RWPE1 (cell line): Measurements from ENCODE around the gene CAPS.

Experiments used
- CTCF ChIA-PET: fragments of 350-600 bp; sonication (Branson Sonifier 250); formaldehyde crosslinking; extraction: SDS; loops from one replicate; lab custom pipeline; 2021; lab: Yijun Ruan, JAX
- POLR2A ChIA-PET: fragments of 400-600 bp; formaldehyde crosslinking; extraction: SDS; loops from one replicate; lab custom pipeline; 2020; ENCODE audit warnings: antibody characterized with exemption; ENCODE audit not compliant: low non-redundant PET; lab: Yijun Ruan, JAX
- DNase-seq: peaks from one replicate; pipeline ENCODE4 v3.0.0; 2012; ENCODE audit warnings: low spot score
- H3K27ac ChIP-seq: fragments of 450-650 bp; 2 replicates; pipeline ENCODE4 v1.5.1; 2017
- CTCF ChIP-seq: fragments of 450-650 bp; conservative IDR thresholded peaks from 2 replicates; pipeline ENCODE4 v1.5.1; 2017; ENCODE audit warnings: low read depth, mild to moderate bottlenecking

CAPS gene

GRCh38 chr19:5929625-5930024 lies 15.6 kb downstream of the CAPS start:
- no peak for TF ChIP-seq CTCF
- CTCF ChIA-PET = no interaction called here
- DNase-seq = no peak
- POLR2A ChIA-PET = no interaction called here
- H3K27ac ChIP-seq = peak overlapping the region; percentile 24; the same call in 1 of the 2 replicates

GRCh38 chr19:5931251-5931650 lies 17.2 kb downstream of the CAPS start:
- DNase-seq = no peak
- no peak for TF ChIP-seq CTCF
- H3K27ac ChIP-seq = no peak overlapping the region
- CTCF ChIA-PET = no interaction called here
- POLR2A ChIA-PET = no interaction called here

- TF ChIP-seq CTCF = no peak
- ChIA-PET CTCF (interaction anchor here (0.6 kb wide), 1 partner anchor 348 kb away, joined by 3 read pairs; no protein-coding TSS in a partner anchor), POLR2A (no interaction called here)
- no peak for DNase-seq
- no peak overlapping the region; the same call in 1 of the 2 replicates for H3K27ac ChIP-seq
These were observed 18.1 kb downstream of the CAPS start for GRCh38 chr19:5932146-5932545.

- no peak for DNase-seq
- ChIA-PET POLR2A (no interaction called here), CTCF (no interaction called here)
- TF ChIP-seq CTCF = no peak
- H3K27ac ChIP-seq = no peak overlapping the region; the same call in 1 of the 2 replicates
These were observed 18.7 kb downstream of the CAPS start for GRCh38 chr19:5932609-5933262.

GRCh38 chr19:5933391-5934068 lies 19.5 kb downstream of the CAPS start:
- POLR2A ChIA-PET = no interaction called here
- H3K27ac ChIP-seq = 0 out of 2 replicates have a peak overlapping the region, but pooled peaks have one; percentile 3
- no peak for TF ChIP-seq CTCF
- CTCF ChIA-PET = no interaction called here
- DNase-seq = no peak

- TF ChIP-seq CTCF = no peak
- ChIA-PET CTCF (no interaction called here), POLR2A (no interaction called here)
- H3K27ac ChIP-seq = 0 out of 2 replicates have a peak overlapping the region, but pooled peaks have one; percentile 3
- no peak for DNase-seq
These were observed 20.0 kb downstream of the CAPS start for GRCh38 chr19:5934069-5934401.
